H9 (cell line): Measurements from ENCODE around the gene HSP90AA1. TPM values are rescaled to one million over a fixed set of nuclear protein-coding genes. Genes with fewer than 3 reads are reported as not detected.
"Not testable (repeated sequence)": the region's sequence is repeated elsewhere in the genome, so short reads cannot be mapped to it uniquely, and the experiment has no call there.

Source experiments
- DNase-seq: peaks from one replicate; pipeline ENCODE4 v3.0.0-alpha.2; 2017
- H2AFZ ChIP-seq: one replicate; pipeline ENCODE4 v1.6.1; 2013; ENCODE audit warnings: mild to moderate bottlenecking, low read length, control low read depth, moderate library complexity
- H2AK5ac ChIP-seq: 2 replicates; pipeline ENCODE4 v1.6.1; 2013; ENCODE audit warnings: low read length, control low read depth, mixed read lengths; ENCODE audit not compliant: insufficient read length
- H2BK120ac ChIP-seq: one replicate; pipeline ENCODE4 v1.6.1; 2013; ENCODE audit warnings: low read depth, mild to moderate bottlenecking, low read length, control low read depth, inconsistent platforms; ENCODE audit not compliant: poor library complexity, severe bottlenecking
- H2BK12ac ChIP-seq: 2 replicates; pipeline ENCODE4 v1.6.1; 2013; ENCODE audit warnings: low read length, control low read depth, mixed read lengths, low read depth; ENCODE audit not compliant: insufficient read length
- H2BK15ac ChIP-seq: 2 replicates; pipeline ENCODE4 v1.6.1; 2013; ENCODE audit warnings: low read depth, low read length, control low read depth
- H2BK20ac ChIP-seq: one replicate; pipeline ENCODE4 v1.6.1; 2013; ENCODE audit warnings: low read depth, mild to moderate bottlenecking, low read length, control low read depth, inconsistent platforms; ENCODE audit not compliant: poor library complexity, severe bottlenecking
- H2BK5ac ChIP-seq: 2 replicates; pipeline ENCODE4 v1.6.1; 2013; ENCODE audit warnings: low read length, control low read depth, mixed read lengths; ENCODE audit not compliant: insufficient read length
- H3K14ac ChIP-seq: 2 replicates; pipeline ENCODE4 v1.6.1; 2013; ENCODE audit warnings: low read length, control low read depth; ENCODE audit not compliant: insufficient read depth
- H3K18ac ChIP-seq: 2 replicates; pipeline ENCODE4 v1.6.1; 2013; ENCODE audit warnings: low read depth, mild to moderate bottlenecking, mixed read lengths, low read length, control low read depth; ENCODE audit not compliant: insufficient read length
- H3K23ac ChIP-seq: 2 replicates; pipeline ENCODE4 v1.6.1; 2013; ENCODE audit warnings: low read length, control low read depth, mixed read lengths, low read depth; ENCODE audit not compliant: insufficient read length
- H3K23me2 ChIP-seq: 2 replicates; pipeline ENCODE4 v1.6.1; 2013; ENCODE audit warnings: low read depth, mild to moderate bottlenecking, mixed read lengths, low read length, control low read depth; ENCODE audit not compliant: insufficient read length, poor library complexity, severe bottlenecking
- H3K27ac ChIP-seq: 2 replicates; pipeline ENCODE4 v1.5.1; 2013; ENCODE audit warnings: low read length, control low read depth, mixed read lengths, low read depth; ENCODE audit not compliant: insufficient read length
- H3K27me3 ChIP-seq: 2 replicates; pipeline ENCODE4 v1.6.1; 2013; ENCODE audit warnings: low read length, control low read depth, inconsistent platforms; ENCODE audit not compliant: insufficient read depth
- H3K4ac ChIP-seq: 2 replicates; pipeline ENCODE4 v1.6.1; 2013; ENCODE audit warnings: low read depth, mild to moderate bottlenecking, control low read depth, inconsistent platforms, low read length, moderate library complexity
- H3K4me1 ChIP-seq: 2 replicates; pipeline ENCODE4 v1.6.1; 2013; ENCODE audit warnings: low read length, control low read depth, inconsistent platforms; ENCODE audit not compliant: insufficient read depth
- H3K4me2 ChIP-seq: 2 replicates; pipeline ENCODE4 v1.6.1; 2013; ENCODE audit warnings: low read length, control low read depth, mixed read lengths; ENCODE audit not compliant: insufficient read length, insufficient read depth
- H3K56ac ChIP-seq: 2 replicates; pipeline ENCODE4 v1.6.1; 2013; ENCODE audit warnings: low read depth, mild to moderate bottlenecking, mixed read lengths, low read length, control low read depth; ENCODE audit not compliant: insufficient read length
- H3K79me1 ChIP-seq: 2 replicates; pipeline ENCODE4 v1.6.1; 2013; ENCODE audit warnings: low read depth, mild to moderate bottlenecking, moderate library complexity, low read length, control low read depth, inconsistent platforms; ENCODE audit not compliant: insufficient read depth, poor library complexity, severe bottlenecking
- H3K79me2 ChIP-seq: 2 replicates; pipeline ENCODE4 v1.6.1; 2013; ENCODE audit warnings: low read length, control low read depth, inconsistent platforms; ENCODE audit not compliant: insufficient read depth
- H3K9ac ChIP-seq: 2 replicates; pipeline ENCODE4 v1.6.1; 2013; ENCODE audit warnings: low read length, control low read depth, mixed read lengths; ENCODE audit not compliant: insufficient read length; ENCODE audit errors: extremely low read depth
- H3K9me3 ChIP-seq: one replicate; pipeline ENCODE4 v1.6.1; 2013; ENCODE audit warnings: low read depth, low read length, inconsistent platforms; ENCODE audit not compliant: control insufficient read depth
- H3T11ph ChIP-seq: one replicate; pipeline ENCODE4 v1.6.1; 2013; ENCODE audit warnings: mild to moderate bottlenecking, low read length, control low read depth, inconsistent platforms
- H4K20me1 ChIP-seq: one replicate; pipeline ENCODE4 v1.6.1; 2013; ENCODE audit not compliant: control insufficient read depth, insufficient read length, insufficient read depth
- H4K5ac ChIP-seq: 2 replicates; pipeline ENCODE4 v1.6.1; 2013; ENCODE audit warnings: low read depth, mild to moderate bottlenecking, mixed read lengths, low read length, control low read depth; ENCODE audit not compliant: insufficient read length
- H4K8ac ChIP-seq: replicated peaks from 2 replicates; pipeline ENCODE4 v1.6.1; 2013; ENCODE audit warnings: low read length, control low read depth, mixed read lengths, low read depth; ENCODE audit not compliant: insufficient read length
- H4K91ac ChIP-seq: 2 replicates; pipeline ENCODE4 v1.6.1; 2013; ENCODE audit warnings: low read depth, mild to moderate bottlenecking, moderate library complexity, mixed read lengths, low read length, control low read depth; ENCODE audit not compliant: insufficient read length
- H3K27ac Mint-ChIP-seq, 3 experiments: 2 replicates in 2 of 3; 3 replicates in 1 of 3; pipeline ENCODE4 v1.8.0; 2020 to 2021; ENCODE audit warnings: mixed read lengths in 3 of 3, mild to moderate bottlenecking in 1 of 3, moderate library complexity in 1 of 3
- H3K27me3 Mint-ChIP-seq: 2 replicates; pipeline ENCODE4 v1.8.0; 2021; ENCODE audit warnings: low read depth, mild to moderate bottlenecking, moderate library complexity, mixed read lengths
- H3K36me3 Mint-ChIP-seq, 3 experiments: 2 replicates in 2 of 3; 3 replicates in 1 of 3; pipeline ENCODE4 v1.8.0; 2020 to 2021; ENCODE audit warnings: low read depth in 3 of 3, mixed read lengths in 3 of 3; ENCODE audit not compliant: insufficient read depth in 1 of 3
- H3K4me1 Mint-ChIP-seq, 2 experiments: 2 replicates each; pipeline ENCODE4 v1.8.0; 2020; ENCODE audit warnings: mixed read lengths in 2 of 2
- H3K4me3 Mint-ChIP-seq, 2 experiments: 2 replicates in 1 of 2; 3 replicates in 1 of 2; pipeline ENCODE4 v1.8.0; 2020 to 2021; ENCODE audit warnings: mild to moderate bottlenecking in 2 of 2, mixed read lengths in 2 of 2, moderate library complexity in 1 of 2
- H3K9me3 Mint-ChIP-seq, 2 experiments: 2 replicates in 1 of 2; 3 replicates in 1 of 2; pipeline ENCODE4 v1.8.0; 2020; ENCODE audit warnings: mild to moderate bottlenecking in 2 of 2, mixed read lengths in 2 of 2, moderate library complexity in 1 of 2
- WGBS: extraction: QIAGEN DNeasy Blood & Tissue Kit; methylation state at CpG from one replicate; pipeline ENCODE4 v1.1.7; 2013; ENCODE audit warnings: missing lambda C conversion rate, low lambda C conversion rate, mixed read lengths; ENCODE audit not compliant: insufficient read length; ENCODE audit errors: extremely low coverage; 5-methylcytosine and 5-hydroxymethylcytosine counted together
- total RNA-seq: library from RNA; stranded (reverse); gene quantifications from 2 replicates; pipeline ENCODE4 v1.2.1, GENCODE V29; 2021
- TF ChIP-seq, protein P1 (sequence below): fragments of 200-600 bp; sonication (generic); conservative IDR thresholded peaks from 3 replicates; pipeline ENCODE4 v1.8.0; 2021; ENCODE audit warnings: antibody characterized with exemption, mild to moderate bottlenecking

HSP90AA1 gene
- total RNA-seq, 1 experiment from 2014 or later = 953 TPM

GRCh38 chr14:102084931-102085330 is 1.9 kb downstream of the HSP90AA1 start:
- no peak overlapping the region for H2AFZ ChIP-seq
- H3K9me3 ChIP-seq = no peaks in the 10 kb centered on the region
- no peaks in the 10 kb centered on the region for H3K4me1 ChIP-seq
- H2BK5ac ChIP-seq = no peak overlapping the region
- no peak overlapping the region for H4K5ac ChIP-seq
- H3K27ac ChIP-seq = no peak overlapping the region
- H4K20me1 ChIP-seq = no peaks in the 10 kb centered on the region
- H3K36me3 Mint-ChIP-seq = peaks cover 60 to 65% (median 64%) of the 10 kb centered on the region in 3 experiments
- peaks cover 43 to 52% of the 10 kb centered on the region in 2 experiments for H3K4me1 Mint-ChIP-seq
- H3K4ac ChIP-seq = no peak overlapping the region
- H2BK20ac ChIP-seq = no peak overlapping the region
- DNase-seq = no peak
- TF ChIP-seq, protein P1, sequence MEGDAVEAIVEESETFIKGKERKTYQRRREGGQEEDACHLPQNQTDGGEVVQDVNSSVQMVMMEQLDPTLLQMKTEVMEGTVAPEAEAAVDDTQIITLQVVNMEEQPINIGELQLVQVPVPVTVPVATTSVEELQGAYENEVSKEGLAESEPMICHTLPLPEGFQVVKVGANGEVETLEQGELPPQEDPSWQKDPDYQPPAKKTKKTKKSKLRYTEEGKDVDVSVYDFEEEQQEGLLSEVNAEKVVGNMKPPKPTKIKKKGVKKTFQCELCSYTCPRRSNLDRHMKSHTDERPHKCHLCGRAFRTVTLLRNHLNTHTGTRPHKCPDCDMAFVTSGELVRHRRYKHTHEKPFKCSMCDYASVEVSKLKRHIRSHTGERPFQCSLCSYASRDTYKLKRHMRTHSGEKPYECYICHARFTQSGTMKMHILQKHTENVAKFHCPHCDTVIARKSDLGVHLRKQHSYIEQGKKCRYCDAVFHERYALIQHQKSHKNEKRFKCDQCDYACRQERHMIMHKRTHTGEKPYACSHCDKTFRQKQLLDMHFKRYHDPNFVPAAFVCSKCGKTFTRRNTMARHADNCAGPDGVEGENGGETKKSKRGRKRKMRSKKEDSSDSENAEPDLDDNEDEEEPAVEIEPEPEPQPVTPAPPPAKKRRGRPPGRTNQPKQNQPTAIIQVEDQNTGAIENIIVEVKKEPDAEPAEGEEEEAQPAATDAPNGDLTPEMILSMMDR = no peak
- H3K9me3 Mint-ChIP-seq = no peaks in the 10 kb centered on the region; a peak in 1 of 5 replicates
- H3K79me1 ChIP-seq = no peaks in the 10 kb centered on the region
- H3K4me2 ChIP-seq = peak overlapping the region; percentile 70
- peak overlapping the region; percentile 95 to 96 for H3K4me3 Mint-ChIP-seq
- no peaks in the 10 kb centered on the region for H3K27me3 Mint-ChIP-seq
- H3K27me3 ChIP-seq = no peaks in the 10 kb centered on the region
- no peak overlapping the region for H3K14ac ChIP-seq
- peaks cover 8% of the 10 kb centered on the region for H3K23me2 ChIP-seq
- 100% methylated on average over 5 of the region's 6 CpGs for WGBS
- H4K91ac ChIP-seq = no peak overlapping the region
- no peak overlapping the region for H2AK5ac ChIP-seq
- H3K18ac ChIP-seq = no peak overlapping the region
- H3T11ph ChIP-seq = no peak overlapping the region
- no peak overlapping the region for H2BK120ac ChIP-seq
- no peak overlapping the region for H3K9ac ChIP-seq
- no peak overlapping the region for H4K8ac ChIP-seq
- no peak overlapping the region for H2BK12ac ChIP-seq
- no peak overlapping the region for H3K23ac ChIP-seq
- H2BK15ac ChIP-seq = no peak overlapping the region
- peaks cover 9% of the 10 kb centered on the region; the same call in 1 of the 2 replicates for H3K79me2 ChIP-seq
- peak overlapping the region in 1 of 3 experiments; percentile 37; a peak in 2 of 7 replicates for H3K27ac Mint-ChIP-seq
- H3K56ac ChIP-seq = no peak overlapping the region

DNA sequence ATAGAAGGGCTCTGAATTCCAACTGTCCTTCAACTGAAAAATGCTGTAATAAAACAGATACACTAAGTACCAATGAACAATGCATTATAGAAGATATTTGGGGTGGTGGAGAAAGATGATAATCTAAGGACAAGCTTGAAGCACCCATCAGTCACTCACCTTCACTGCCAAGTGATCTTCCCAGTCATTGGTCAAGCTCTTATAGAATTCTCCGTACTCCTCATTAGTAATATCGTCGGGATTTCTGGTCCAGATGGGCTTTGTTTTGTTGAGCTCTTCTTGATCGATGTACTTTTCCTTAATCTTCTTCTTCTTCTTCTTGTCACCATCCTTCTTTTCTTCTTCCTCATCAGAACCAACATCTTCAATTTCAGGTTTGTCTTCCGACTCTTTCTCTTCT is 2.3 kb downstream of the HSP90AA1 start:
- H2AFZ ChIP-seq, H3K79me1 ChIP-seq, H2BK20ac ChIP-seq, H3K9me3 Mint-ChIP-seq, H2BK15ac ChIP-seq, H4K20me1 ChIP-seq, H3K4me1 ChIP-seq, H3K79me2 ChIP-seq, H3K9ac ChIP-seq, H3K9me3 ChIP-seq, H4K8ac ChIP-seq, DNase-seq, H2AK5ac ChIP-seq, H3K14ac ChIP-seq, H2BK12ac ChIP-seq, H3T11ph ChIP-seq, H3K27ac ChIP-seq, H3K23me2 ChIP-seq, H4K91ac ChIP-seq, H2BK5ac ChIP-seq, H4K5ac ChIP-seq, H3K4ac ChIP-seq, H3K27me3 Mint-ChIP-seq, H2BK120ac ChIP-seq, H3K18ac ChIP-seq, H3K27me3 ChIP-seq, H3K56ac ChIP-seq, H3K23ac ChIP-seq: not testable (repeated sequence)
- peak overlapping the region; percentile 95 to 96 for H3K4me3 Mint-ChIP-seq
- H3K27ac Mint-ChIP-seq = peak overlapping the region in 2 of 3 experiments; percentile 1 to 37; a peak in 3 of 7 replicates
- no CpG with 5 or more reads among the region's 5 CpGs for WGBS
- peaks cover 42 to 50% of the 10 kb centered on the region in 2 experiments for H3K4me1 Mint-ChIP-seq
- peaks cover 64 to 68% (median 68%) of the 10 kb centered on the region in 3 experiments for H3K36me3 Mint-ChIP-seq
- peak overlapping the region; percentile 70 for H3K4me2 ChIP-seq
